ENCODE results near the gene DPYSL5.
"Not testable (repeated sequence)": the region's sequence is repeated elsewhere in the genome, so short reads cannot be mapped to it uniquely, and the experiment has no call there.

DPYSL5 gene

GRCh38 chr2:26875808-26876207, 27.9 kb downstream of the DPYSL5 start:
- no peak for DNase-seq

GRCh38 chr2:26876260-26876659, 28.3 kb downstream of the DPYSL5 start:
- DNase-seq = no peak

GRCh38 chr2:26877276-26877675, 29.3 kb downstream of the DPYSL5 start:
- no peak for DNase-seq

GRCh38 chr2:26880161-26880560, 32.2 kb downstream of the DPYSL5 start:
- no peak for DNase-seq

- no peak for DNase-seq
These were observed 33.0 kb downstream of the DPYSL5 start for GRCh38 chr2:26880910-26881435.

GRCh38 chr2:26882220-26882619, 34.3 kb downstream of the DPYSL5 start:
- DNase-seq = not testable (repeated sequence)

- no peak for DNase-seq
These were observed 36.0 kb downstream of the DPYSL5 start for GRCh38 chr2:26883956-26884355.

- DNase-seq = no peak
These were observed 36.6 kb downstream of the DPYSL5 start for GRCh38 chr2:26884486-26884885.

GRCh38 chr2:26885651-26886329, 37.9 kb downstream of the DPYSL5 start:
- DNase-seq = no peak

GRCh38 chr2:26886736-26887135, 38.8 kb downstream of the DPYSL5 start:
- no peak for DNase-seq

- no peak for DNase-seq
These were observed 39.2 kb downstream of the DPYSL5 start for GRCh38 chr2:26887151-26887550.

- DNase-seq = no peak
These were observed 41.9 kb downstream of the DPYSL5 start for GRCh38 chr2:26889796-26890195.

GRCh38 chr2:26890341-26891000, 42.5 kb downstream of the DPYSL5 start:
- DNase-seq = no peak

GRCh38 chr2:26892133-26892532, 44.2 kb downstream of the DPYSL5 start:
- no peak for DNase-seq

GRCh38 chr2:26892922-26893524, 45.1 kb downstream of the DPYSL5 start:
- DNase-seq = no peak

GRCh38 chr2:26894136-26894535, 46.2 kb downstream of the DPYSL5 start:
- DNase-seq = no peak

- DNase-seq = no peak
These were observed 50.0 kb downstream of the DPYSL5 start for GRCh38 chr2:26897807-26898479.

GRCh38 chr2:26898480-26899078, 50.6 kb downstream of the DPYSL5 start:
- no peak for DNase-seq

GRCh38 chr2:26899500-26900164, 51.7 kb downstream of the DPYSL5 start:
- DNase-seq = no peak

GRCh38 chr2:26900831-26901321, 52.9 kb downstream of the DPYSL5 start:
- no peak for DNase-seq

- DNase-seq = no peak
These were observed 53.6 kb downstream of the DPYSL5 start for GRCh38 chr2:26901326-26902183.
